Activated T-cell treated with anti-CD3 and anti-CD28 coated beads, Interleukin-2, amount 50 U/mL, for 24 hours (primary cell): Measurements from ENCODE around the gene TMTC2.
"Not testable (repeated sequence)": the region's sequence is repeated elsewhere in the genome, so short reads cannot be mapped to it uniquely, and the experiment has no call there.

Experiments used
- DNase-seq: peaks from one replicate; pipeline ENCODE4 v3.0.0-alpha.2; 2020
- H3K27ac Mint-ChIP-seq: 2 replicates; pipeline ENCODE4 v1.8.0; 2020; ENCODE audit warnings: mild to moderate bottlenecking, mixed read lengths
- H3K27me3 Mint-ChIP-seq: 2 replicates; pipeline ENCODE4 v1.8.0; 2020; ENCODE audit warnings: mixed read lengths
- H3K36me3 Mint-ChIP-seq: 2 replicates; pipeline ENCODE4 v1.8.0; 2020; ENCODE audit warnings: low read depth, mixed read lengths
- H3K4me1 Mint-ChIP-seq: 2 replicates; pipeline ENCODE4 v1.8.0; 2020; ENCODE audit warnings: low read depth, mixed read lengths
- H3K4me3 Mint-ChIP-seq: 2 replicates; pipeline ENCODE4 v1.8.0; 2020; ENCODE audit warnings: mild to moderate bottlenecking, moderate library complexity, mixed read lengths
- H3K9me3 Mint-ChIP-seq: 2 replicates; pipeline ENCODE4 v1.8.0; 2020; ENCODE audit warnings: mixed read lengths

The TMTC2 gene

GRCh38 chr12:82765971-82766705 is 79.4 kb downstream of the TMTC2 start:
- Mint-ChIP-seq H3K9me3 (no peaks in the 10 kb centered on the region), H3K27me3 (no peaks in the 10 kb centered on the region), H3K27ac (no peak overlapping the region), H3K4me1 (no peaks in the 10 kb centered on the region), H3K36me3 (no peaks in the 10 kb centered on the region), H3K4me3 (no peak overlapping the region)
- no peak for DNase-seq

- no peaks in the 10 kb centered on the region for H3K4me1 Mint-ChIP-seq
- no peak overlapping the region for H3K4me3 Mint-ChIP-seq
- DNase-seq, result no peak
- no peaks in the 10 kb centered on the region for H3K36me3 Mint-ChIP-seq
- H3K27ac Mint-ChIP-seq, result no peak overlapping the region
- H3K9me3 Mint-ChIP-seq, result no peaks in the 10 kb centered on the region
- no peaks in the 10 kb centered on the region for H3K27me3 Mint-ChIP-seq
Observed at GRCh38 chr12:82774666-82775065, 88.0 kb downstream of the TMTC2 start.

- Mint-ChIP-seq H3K27ac (no peak overlapping the region), H3K27me3 (no peaks in the 10 kb centered on the region), H3K36me3 (no peaks in the 10 kb centered on the region), H3K4me3 (no peak overlapping the region), H3K4me1 (no peaks in the 10 kb centered on the region), H3K9me3 (no peaks in the 10 kb centered on the region)
- DNase-seq, result no peak
Observed at GRCh38 chr12:82780517-82780916, 93.8 kb downstream of the TMTC2 start.

- H3K4me1 Mint-ChIP-seq, result no peaks in the 10 kb centered on the region
- H3K4me3 Mint-ChIP-seq, result no peak overlapping the region
- H3K27me3 Mint-ChIP-seq, result no peaks in the 10 kb centered on the region
- H3K36me3 Mint-ChIP-seq, result no peaks in the 10 kb centered on the region
- no peaks in the 10 kb centered on the region for H3K9me3 Mint-ChIP-seq
- H3K27ac Mint-ChIP-seq, result no peak overlapping the region
- no peak for DNase-seq
Observed at GRCh38 chr12:82781309-82781997, 94.7 kb downstream of the TMTC2 start.

- Mint-ChIP-seq H3K36me3 (no peaks in the 10 kb centered on the region), H3K27ac (no peak overlapping the region), H3K27me3 (no peaks in the 10 kb centered on the region), H3K9me3 (no peaks in the 10 kb centered on the region), H3K4me1 (no peaks in the 10 kb centered on the region), H3K4me3 (no peak overlapping the region)
- no peak for DNase-seq
Observed at GRCh38 chr12:82783435-82783834, 96.7 kb downstream of the TMTC2 start.

GRCh38 chr12:82787016-82787415 is 100.3 kb downstream of the TMTC2 start:
- H3K4me3 Mint-ChIP-seq, result no peak overlapping the region
- H3K27ac Mint-ChIP-seq, result no peak overlapping the region
- no peak for DNase-seq
- no peaks in the 10 kb centered on the region for H3K4me1 Mint-ChIP-seq
- no peaks in the 10 kb centered on the region for H3K36me3 Mint-ChIP-seq
- no peaks in the 10 kb centered on the region for H3K27me3 Mint-ChIP-seq
- no peaks in the 10 kb centered on the region for H3K9me3 Mint-ChIP-seq

GRCh38 chr12:82788594-82788993 is 101.9 kb downstream of the TMTC2 start:
- H3K4me3 Mint-ChIP-seq, result no peak overlapping the region
- no peaks in the 10 kb centered on the region for H3K4me1 Mint-ChIP-seq
- DNase-seq, result no peak
- no peaks in the 10 kb centered on the region for H3K27me3 Mint-ChIP-seq
- H3K9me3 Mint-ChIP-seq, result no peaks in the 10 kb centered on the region
- no peak overlapping the region for H3K27ac Mint-ChIP-seq
- no peaks in the 10 kb centered on the region for H3K36me3 Mint-ChIP-seq

- Mint-ChIP-seq H3K4me1 (no peaks in the 10 kb centered on the region), H3K27ac (no peak overlapping the region), H3K27me3 (no peaks in the 10 kb centered on the region), H3K4me3 (no peak overlapping the region), H3K9me3 (no peaks in the 10 kb centered on the region), H3K36me3 (no peaks in the 10 kb centered on the region)
- DNase-seq, result no peak
Observed at GRCh38 chr12:82789674-82790073, 103.0 kb downstream of the TMTC2 start.

- H3K4me3 Mint-ChIP-seq, result no peak overlapping the region
- H3K9me3 Mint-ChIP-seq, result no peaks in the 10 kb centered on the region
- no peak overlapping the region for H3K27ac Mint-ChIP-seq
- no peaks in the 10 kb centered on the region for H3K27me3 Mint-ChIP-seq
- H3K4me1 Mint-ChIP-seq, result no peaks in the 10 kb centered on the region
- no peak for DNase-seq
- no peaks in the 10 kb centered on the region for H3K36me3 Mint-ChIP-seq
Observed at GRCh38 chr12:82793751-82794281, 107.1 kb downstream of the TMTC2 start.

GRCh38 chr12:82797480-82797879 is 110.8 kb downstream of the TMTC2 start:
- H3K9me3 Mint-ChIP-seq, result no peaks in the 10 kb centered on the region
- no peaks in the 10 kb centered on the region for H3K4me1 Mint-ChIP-seq
- no peaks in the 10 kb centered on the region for H3K36me3 Mint-ChIP-seq
- no peak for DNase-seq
- H3K27ac Mint-ChIP-seq, result no peak overlapping the region
- H3K27me3 Mint-ChIP-seq, result no peaks in the 10 kb centered on the region
- H3K4me3 Mint-ChIP-seq, result no peak overlapping the region

- Mint-ChIP-seq H3K27ac (no peak overlapping the region), H3K4me3 (no peak overlapping the region), H3K9me3 (no peaks in the 10 kb centered on the region), H3K4me1 (no peaks in the 10 kb centered on the region), H3K36me3 (no peaks in the 10 kb centered on the region), H3K27me3 (no peaks in the 10 kb centered on the region)
- no peak for DNase-seq
Observed at GRCh38 chr12:82800185-82800584, 113.5 kb downstream of the TMTC2 start.

- Mint-ChIP-seq H3K27ac (no peak overlapping the region), H3K9me3 (no peaks in the 10 kb centered on the region), H3K4me3 (no peak overlapping the region)
Observed at GRCh38 chr12:82801951-82802610, 115.4 kb downstream of the TMTC2 start.

GRCh38 chr12:82803201-82803600 is 116.5 kb downstream of the TMTC2 start:
- Mint-ChIP-seq H3K9me3 (no peaks in the 10 kb centered on the region), H3K4me1 (no peaks in the 10 kb centered on the region)

More at GRCh38 chr12:82801951-82802610, 115.4 kb downstream of the TMTC2 start:
- Mint-ChIP-seq H3K27me3 (no peaks in the 10 kb centered on the region), H3K4me1 (no peaks in the 10 kb centered on the region), H3K36me3 (no peaks in the 10 kb centered on the region)
- DNase-seq, result no peak

GRCh38 chr12:82804601-82805000 is 117.9 kb downstream of the TMTC2 start:
- Mint-ChIP-seq H3K27ac (no peak overlapping the region), H3K4me3 (no peak overlapping the region), H3K4me1 (no peaks in the 10 kb centered on the region), H3K27me3 (no peaks in the 10 kb centered on the region), H3K36me3 (no peaks in the 10 kb centered on the region), H3K9me3 (no peaks in the 10 kb centered on the region)
- no peak for DNase-seq

More at GRCh38 chr12:82803201-82803600, 116.5 kb downstream of the TMTC2 start:
- H3K27ac Mint-ChIP-seq, result no peak overlapping the region
- H3K4me3 Mint-ChIP-seq, result no peak overlapping the region
- no peaks in the 10 kb centered on the region for H3K27me3 Mint-ChIP-seq
- no peaks in the 10 kb centered on the region for H3K36me3 Mint-ChIP-seq
- DNase-seq, result no peak

GRCh38 chr12:82805004-82805403 is 118.3 kb downstream of the TMTC2 start:
- not testable (repeated sequence) for H3K4me3 Mint-ChIP-seq, H3K27me3 Mint-ChIP-seq, H3K36me3 Mint-ChIP-seq, H3K4me1 Mint-ChIP-seq, H3K27ac Mint-ChIP-seq, H3K9me3 Mint-ChIP-seq, DNase-seq
